Prostate gland (tissue), 2 donors: ENCODE results near the gene CNOT6L. TPM values are rescaled to one million over a fixed set of nuclear protein-coding genes. Genes with fewer than 3 reads are reported as not detected.

Experiments
- DNase-seq: peaks from one replicate; pipeline ENCODE4 v3.0.0-alpha.2; 2019; ENCODE audit warnings: low spot score
- H3K27ac ChIP-seq, 2 donors: fragments of 200-600 bp; sonication (generic); 2 replicates each; pipeline ENCODE4 v1.5.1; 2017 to 2019
- H3K27me3 ChIP-seq: fragments of 200-600 bp; sonication (generic); replicated peaks from 2 replicates; pipeline ENCODE4 v1.5.1; 2019; ENCODE audit not compliant: insufficient read depth
- H3K36me3 ChIP-seq, 2 donors: fragments of 200-600 bp; sonication (generic); 1 replicate in 1 of 2; 2 replicates in 1 of 2; pipeline versions ENCODE4 v1.5.1 to v1.8.1; 2017 to 2019
- H3K4me1 ChIP-seq: fragments of 200-600 bp; sonication (generic); replicated peaks from 2 replicates; pipeline ENCODE4 v1.5.1; 2019
- H3K4me3 ChIP-seq, 2 donors: fragments of 200-600 bp; sonication (generic); 2 replicates each; pipeline ENCODE4 v1.5.1; 2017 to 2019
- H3K9me3 ChIP-seq: fragments of 200-600 bp; sonication (generic); 2 replicates; pipeline ENCODE4 v1.5.1; 2017
- POLR2A ChIP-seq: fragments of 450-650 bp; IDR thresholded peaks from one replicate; pipeline ENCODE4 v1.6.1; 2016; ENCODE audit warnings: antibody characterized with exemption, mild to moderate bottlenecking
- POLR2AphosphoS5 ChIP-seq: sonication (generic); formaldehyde crosslinking; IDR thresholded peaks from one replicate; pipeline ENCODE4 v1.6.1; 2017; ENCODE audit warnings: antibody characterized with exemption
- WGBS: methylation state at CpG from one replicate; pipeline ENCODE4 v1.1.5; 2018; 5-methylcytosine and 5-hydroxymethylcytosine counted together
- intact Hi-C: fragments of 100-400 bp; cut with DNase I; formaldehyde crosslinking; loops from one replicate; pipeline ENCODE4 v1.14.2; 2022
- total RNA-seq, 2 donors: library from RNA; depleted of rRNA; stranded (reverse); fragments of >200 nt; gene quantifications; one replicate each; pipeline ENCODE4 v1.1.0, GENCODE V29; 2016
- TF ChIP-seq, protein P1 (sequence below), 4 experiments: fragments of 200-600 bp in 2 of 4; fragments of 450-650 bp in 2 of 4; sonication (generic) in 2 of 4; IDR thresholded peaks; 1 replicate in 3 of 4; 2 replicates in 1 of 4; pipeline ENCODE4 v1.5.1; 2016 to 2019; ENCODE audit warnings: antibody characterized with exemption in 4 of 4, mild to moderate bottlenecking in 2 of 4, moderate library complexity in 2 of 4

The CNOT6L gene
- total RNA-seq, 2 donors from 2014 or later, result 27.7 to 36.6 TPM

DNA sequence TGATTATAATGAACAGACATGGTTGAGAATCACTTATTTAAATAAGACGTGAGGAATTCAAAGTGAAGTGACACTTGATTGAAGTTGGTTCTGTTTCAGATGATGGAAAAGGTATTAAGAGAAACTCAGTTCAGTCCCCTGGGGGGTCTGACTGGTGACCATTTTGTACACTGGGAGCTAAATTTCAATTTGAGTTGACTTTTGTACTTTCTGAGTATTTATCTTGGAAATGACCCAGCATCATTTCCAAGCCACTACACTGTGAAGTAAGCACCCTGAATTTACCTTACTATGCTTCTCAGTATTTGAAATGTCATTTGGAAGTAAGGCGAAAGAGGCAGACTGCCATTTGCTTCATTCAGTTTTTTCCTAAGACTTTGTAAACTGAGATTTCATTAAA lies 73.4 kb downstream of the CNOT6L start:
- Histone ChIP-seq H3K9me3 (no peaks in the 10 kb centered on the region), H3K4me1 (no peaks in the 10 kb centered on the region), H3K27ac (no peak overlapping the region), H3K27me3 (no peaks in the 10 kb centered on the region), H3K36me3 (no peaks in the 10 kb centered on the region), H3K4me3 (no peak overlapping the region)
- TF ChIP-seq POLR2A (no peak), POLR2AphosphoS5 (no peak)
- TF ChIP-seq, protein P1, sequence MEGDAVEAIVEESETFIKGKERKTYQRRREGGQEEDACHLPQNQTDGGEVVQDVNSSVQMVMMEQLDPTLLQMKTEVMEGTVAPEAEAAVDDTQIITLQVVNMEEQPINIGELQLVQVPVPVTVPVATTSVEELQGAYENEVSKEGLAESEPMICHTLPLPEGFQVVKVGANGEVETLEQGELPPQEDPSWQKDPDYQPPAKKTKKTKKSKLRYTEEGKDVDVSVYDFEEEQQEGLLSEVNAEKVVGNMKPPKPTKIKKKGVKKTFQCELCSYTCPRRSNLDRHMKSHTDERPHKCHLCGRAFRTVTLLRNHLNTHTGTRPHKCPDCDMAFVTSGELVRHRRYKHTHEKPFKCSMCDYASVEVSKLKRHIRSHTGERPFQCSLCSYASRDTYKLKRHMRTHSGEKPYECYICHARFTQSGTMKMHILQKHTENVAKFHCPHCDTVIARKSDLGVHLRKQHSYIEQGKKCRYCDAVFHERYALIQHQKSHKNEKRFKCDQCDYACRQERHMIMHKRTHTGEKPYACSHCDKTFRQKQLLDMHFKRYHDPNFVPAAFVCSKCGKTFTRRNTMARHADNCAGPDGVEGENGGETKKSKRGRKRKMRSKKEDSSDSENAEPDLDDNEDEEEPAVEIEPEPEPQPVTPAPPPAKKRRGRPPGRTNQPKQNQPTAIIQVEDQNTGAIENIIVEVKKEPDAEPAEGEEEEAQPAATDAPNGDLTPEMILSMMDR (IDR thresholded peaks at IDR 0.05), result no peak
- WGBS, result 78% methylated on average over 2 of the region's 2 CpGs
- intact Hi-C loops, result no loop called here
- DNase-seq, result no peak

DNA sequence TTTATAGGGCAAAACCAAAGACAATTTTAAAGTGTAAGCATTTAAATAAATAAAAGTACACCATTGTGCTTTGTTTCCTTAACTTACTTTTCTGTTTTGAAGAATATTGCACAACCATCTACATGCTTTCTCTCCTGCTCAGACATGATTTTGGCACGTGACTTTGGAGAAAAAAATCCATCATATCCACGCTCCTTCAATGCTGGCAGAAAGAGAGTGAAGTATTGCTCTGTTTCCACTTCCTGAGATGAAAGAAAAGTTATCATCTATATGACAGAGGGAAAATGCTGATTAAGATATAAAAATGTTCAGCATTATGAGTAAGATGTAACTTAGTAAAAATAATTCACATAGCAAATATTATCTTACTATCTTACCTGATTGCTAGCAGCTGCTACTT lies 77.1 kb downstream of the CNOT6L start:
- Histone ChIP-seq H3K36me3 (no peaks in the 10 kb centered on the region), H3K4me1 (no peaks in the 10 kb centered on the region), H3K9me3 (no peaks in the 10 kb centered on the region), H3K4me3 (no peak overlapping the region), H3K27me3 (no peaks in the 10 kb centered on the region), H3K27ac (no peak overlapping the region)
- WGBS, result 51% methylated on average over 2 of the region's 2 CpGs
- TF ChIP-seq, protein P1 (IDR thresholded peaks at IDR 0.05), result no peak
- peak; percentile 59 for TF ChIP-seq POLR2AphosphoS5
- TF ChIP-seq POLR2A, result no peak
- intact Hi-C loops, result no loop called here
- DNase-seq, result peak; percentile 10

DNA sequence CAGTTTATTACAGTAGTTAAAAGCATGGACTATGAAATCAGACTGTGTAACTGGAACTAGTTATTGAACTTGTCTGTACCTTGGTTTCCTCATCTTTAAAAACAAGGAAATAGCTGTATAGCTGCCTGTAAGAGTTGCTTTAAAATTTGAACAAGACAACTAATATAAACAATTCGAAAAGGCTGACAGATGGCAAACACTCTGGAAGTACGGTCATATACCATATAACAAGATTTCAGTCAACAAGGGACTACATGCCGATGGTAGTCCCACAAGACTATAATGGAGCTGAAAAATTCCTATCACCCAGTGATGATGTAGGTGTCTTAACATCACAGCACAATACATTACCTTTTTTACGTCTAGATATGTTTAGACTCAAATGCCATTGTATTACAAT lies 78.7 kb downstream of the CNOT6L start:
- 94% methylated on average over 4 of the region's 4 CpGs for WGBS
- intact Hi-C loops, result no loop called here
- no peak for TF ChIP-seq POLR2AphosphoS5
- TF ChIP-seq, protein P1 (IDR thresholded peaks at IDR 0.05), result no peak
- no peak for TF ChIP-seq POLR2A
- no peaks in the 10 kb centered on the region for H3K36me3 ChIP-seq
- no peak overlapping the region for H3K27ac ChIP-seq
- H3K27me3 ChIP-seq, result no peaks in the 10 kb centered on the region
- H3K9me3 ChIP-seq, result no peaks in the 10 kb centered on the region
- H3K4me1 ChIP-seq, result no peaks in the 10 kb centered on the region
- H3K4me3 ChIP-seq, result no peak overlapping the region
- DNase-seq, result no peak

DNA sequence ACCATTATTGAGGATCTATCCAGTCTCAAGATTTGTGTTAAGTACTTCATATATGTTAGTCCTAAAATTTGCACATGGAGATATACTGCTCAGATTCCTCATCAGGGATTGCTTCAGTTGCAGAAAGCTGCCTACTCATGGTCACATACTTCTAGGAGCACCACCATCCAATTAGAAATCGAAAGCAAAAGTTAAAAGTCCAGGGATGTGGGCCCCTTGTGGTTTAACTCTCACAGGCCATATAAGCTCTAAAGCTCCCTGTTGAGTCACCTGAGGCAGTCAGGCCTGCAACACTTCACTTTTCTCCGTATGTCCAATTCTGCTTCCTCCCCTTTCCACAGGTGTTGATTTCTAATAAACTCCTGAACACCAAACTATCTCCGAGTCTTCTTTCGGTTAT lies 84.2 kb downstream of the CNOT6L start:
- H3K4me1 ChIP-seq, result no peaks in the 10 kb centered on the region
- H3K4me3 ChIP-seq, result no peak overlapping the region
- TF ChIP-seq, protein P1 (IDR thresholded peaks at IDR 0.05), result no peak
- TF ChIP-seq POLR2A (no peak), POLR2AphosphoS5 (no peak)
- no peak overlapping the region for H3K27ac ChIP-seq
- H3K9me3 ChIP-seq, result no peaks in the 10 kb centered on the region
- peaks cover 0 to 7% of the 10 kb centered on the region in 2 donors for H3K36me3 ChIP-seq
- DNase-seq, result no peak
- no peaks in the 10 kb centered on the region for H3K27me3 ChIP-seq
- intact Hi-C loops, result no loop called here
- 86% methylated on average over 4 of the region's 4 CpGs for WGBS

DNA sequence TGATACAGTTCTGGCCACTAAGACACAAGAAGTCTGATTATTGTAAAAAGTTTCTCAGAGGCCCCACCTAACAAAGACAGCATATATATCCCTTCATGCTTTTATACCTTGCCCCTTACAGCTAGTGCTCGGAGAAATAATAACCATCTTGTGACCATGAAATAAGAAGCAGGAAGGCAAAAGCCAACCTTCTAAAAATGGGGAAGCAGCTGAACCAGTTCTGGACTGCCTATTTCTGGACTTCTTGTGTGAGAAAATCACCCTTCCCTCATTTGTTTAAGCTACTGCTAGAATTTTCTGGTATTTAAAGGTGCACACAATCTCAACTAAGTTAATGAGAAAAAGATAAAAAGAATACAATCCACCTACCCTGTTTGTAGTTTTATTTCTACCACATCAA lies 87.5 kb downstream of the CNOT6L start:
- no peak for TF ChIP-seq POLR2A
- Histone ChIP-seq H3K27ac (no peak overlapping the region), H3K9me3 (no peaks in the 10 kb centered on the region), H3K36me3 (peaks cover 0 to 7% of the 10 kb centered on the region in 2 donors), H3K4me3 (no peak overlapping the region), H3K27me3 (no peaks in the 10 kb centered on the region), H3K4me1 (no peaks in the 10 kb centered on the region)
- intact Hi-C loops, result no loop called here
- 91% methylated on average over 1 of the region's 1 CpG for WGBS
- no peak for DNase-seq
